ENCODE data around the gene ABCC1. TPM values are rescaled to one million over a fixed set of nuclear protein-coding genes. Genes with fewer than 3 reads are reported as not detected.

The ABCC1 gene
- total RNA-seq, 4 donors from 2014 or later: 17.3 to 105 (median 28.3) TPM

- Histone ChIP-seq H3K27ac (peak overlapping the region in 3 of 4 donors; percentile 36 to 77 (median 37)), H3K36me3 (peaks cover 0 to 13% (median 0%) of the 10 kb centered on the region in 3 donors), H3K9me3 (no peaks in the 10 kb centered on the region), H3K4me1 (peaks cover 0 to 20% (median 2%) of the 10 kb centered on the region in 4 donors), H3K27me3 (no peaks in the 10 kb centered on the region), H3K4me3 (no peak overlapping the region)
- TF ChIP-seq POLR2A (IDR thresholded peaks at IDR 0.05) (no peak), CTCF (IDR thresholded peaks at IDR 0.05) (no peak)
- DNase-seq: no peak
These were observed 73.3 kb downstream of the ABCC1 start for GRCh38 chr16:16022683-16023064.

- H3K27me3 ChIP-seq: no peaks in the 10 kb centered on the region
- H3K27ac ChIP-seq: peak overlapping the region in 3 of 4 donors; percentile 19 to 57 (median 28)
- no peak overlapping the region for H3K4me3 ChIP-seq
- DNase-seq: peak in 2 of 3 donors; percentile 40 to 55
- peaks cover 0 to 31% (median 2%) of the 10 kb centered on the region in 4 donors for H3K4me1 ChIP-seq
- H3K36me3 ChIP-seq: no peaks in the 10 kb centered on the region
- H3K9me3 ChIP-seq: no peaks in the 10 kb centered on the region
- TF ChIP-seq CTCF (IDR thresholded peaks at IDR 0.05) (no peak), POLR2A (IDR thresholded peaks at IDR 0.05) (no peak)
These were observed 76.0 kb downstream of the ABCC1 start for GRCh38 chr16:16025214-16025968.

- H3K27ac ChIP-seq: peak overlapping the region in 1 of 4 donors; percentile 36
- no peaks in the 10 kb centered on the region for H3K27me3 ChIP-seq
- DNase-seq: no peak
- H3K4me1 ChIP-seq: peaks cover 0 to 16% (median 2%) of the 10 kb centered on the region in 4 donors
- H3K4me3 ChIP-seq: peak overlapping the region in 2 of 4 donors; percentile 19 to 30
- TF ChIP-seq CTCF (IDR thresholded peaks at IDR 0.05) (no peak), POLR2A (IDR thresholded peaks at IDR 0.05) (no peak)
- no peaks in the 10 kb centered on the region for H3K36me3 ChIP-seq
- no peaks in the 10 kb centered on the region for H3K9me3 ChIP-seq
These were observed 78.4 kb downstream of the ABCC1 start for GRCh38 chr16:16027728-16028310.

- TF ChIP-seq CTCF (IDR thresholded peaks at IDR 0.05) (no peak), POLR2A (IDR thresholded peaks at IDR 0.05) (no peak)
- peak in 2 of 3 donors; percentile 53 to 64 for DNase-seq
- Histone ChIP-seq H3K36me3 (no peaks in the 10 kb centered on the region), H3K27ac (peak overlapping the region in 2 of 4 donors; percentile 15 to 36), H3K4me1 (peaks cover 0 to 13% (median 6%) of the 10 kb centered on the region in 4 donors), H3K27me3 (no peaks in the 10 kb centered on the region), H3K4me3 (peak overlapping the region in 2 of 4 donors; percentile 19 to 30), H3K9me3 (no peaks in the 10 kb centered on the region)
These were observed 79.0 kb downstream of the ABCC1 start for GRCh38 chr16:16028311-16028999.

- H3K9me3 ChIP-seq: no peaks in the 10 kb centered on the region
- no peak for TF ChIP-seq POLR2A (IDR thresholded peaks at IDR 0.05)
- TF ChIP-seq CTCF (IDR thresholded peaks at IDR 0.05): no peak
- H3K4me1 ChIP-seq: peaks cover 0 to 13% (median 7%) of the 10 kb centered on the region in 4 donors
- no peak for DNase-seq
- H3K27me3 ChIP-seq: no peaks in the 10 kb centered on the region
- H3K4me3 ChIP-seq: no peak overlapping the region
- peak overlapping the region in 1 of 4 donors; percentile 15 for H3K27ac ChIP-seq
- no peaks in the 10 kb centered on the region for H3K36me3 ChIP-seq
These were observed 80.1 kb downstream of the ABCC1 start for GRCh38 chr16:16029431-16030011.

Measured in Peyer's patch (tissue), 4 donors.